GM10847 (cell line): ENCODE measurements around the gene UBASH3A.

Experiments used
- POLR2A ChIP-seq: IDR thresholded peaks from 2 replicates; pipeline ENCODE4 v1.6.1; 2011; ENCODE audit not compliant: insufficient read length; ENCODE audit errors: extremely low read depth

The UBASH3A gene

GRCh38 chr21:42480736-42481135 lies 77.0 kb downstream of the UBASH3A start:
- TF ChIP-seq POLR2A, result no peak

GRCh38 chr21:42481169-42481568 lies 77.5 kb downstream of the UBASH3A start:
- TF ChIP-seq POLR2A, result no peak

GRCh38 chr21:42484966-42485365 lies 81.3 kb downstream of the UBASH3A start:
- TF ChIP-seq POLR2A, result no peak

GRCh38 chr21:42486072-42486471 lies 82.4 kb downstream of the UBASH3A start:
- TF ChIP-seq POLR2A, result no peak

- TF ChIP-seq POLR2A, result no peak
Observed at GRCh38 chr21:42486531-42486930, 82.8 kb downstream of the UBASH3A start.

GRCh38 chr21:42489006-42489563 lies 85.4 kb downstream of the UBASH3A start:
- TF ChIP-seq POLR2A, result no peak

GRCh38 chr21:42489991-42490390 lies 86.3 kb downstream of the UBASH3A start:
- no peak for TF ChIP-seq POLR2A

GRCh38 chr21:42490720-42491119 lies 87.0 kb downstream of the UBASH3A start:
- no peak for TF ChIP-seq POLR2A

GRCh38 chr21:42491328-42491727 lies 87.6 kb downstream of the UBASH3A start:
- TF ChIP-seq POLR2A, result no peak

GRCh38 chr21:42492201-42492600 lies 88.5 kb downstream of the UBASH3A start:
- no peak for TF ChIP-seq POLR2A

- TF ChIP-seq POLR2A, result no peak
Observed at GRCh38 chr21:42493109-42494060, 89.7 kb downstream of the UBASH3A start.

GRCh38 chr21:42495027-42495426 lies 91.3 kb downstream of the UBASH3A start:
- no peak for TF ChIP-seq POLR2A

GRCh38 chr21:42495765-42496119 lies 92.0 kb downstream of the UBASH3A start:
- no peak for TF ChIP-seq POLR2A

- peak; percentile 46 for TF ChIP-seq POLR2A
Observed at GRCh38 chr21:42496120-42496838, 92.6 kb downstream of the UBASH3A start, which contains the start of gene RSPH1. TSS of gene RSPH1 (minus strand) at chr21:42496224. CDS start at chr21:42496186, 38 bp downstream.

GRCh38 chr21:42496839-42497202 lies 93.1 kb downstream of the UBASH3A start:
- TF ChIP-seq POLR2A, result no peak
